GM12865 (cell line): Measurements from ENCODE around the gene ATP5F1E.
"Not testable (repeated sequence)": the region's sequence is repeated elsewhere in the genome, so short reads cannot be mapped to it uniquely, and the experiment has no call there.

Experiments
- DNase-seq: peaks from one replicate; pipeline ENCODE4 v3.0.0; 2010; ENCODE audit warnings: low read depth
- H3K4me3 ChIP-seq: 2 replicates; pipeline ENCODE4 v1.5.1; 2011; ENCODE audit warnings: mild to moderate bottlenecking, low read depth, low read length, control low read depth
- TF ChIP-seq, protein P1 (sequence below): IDR thresholded peaks from 2 replicates; pipeline ENCODE4 v1.5.1; 2011; ENCODE audit warnings: low read length, control low read depth, low read depth, inconsistent platforms; ENCODE audit not compliant: insufficient read depth; ENCODE audit errors: missing control alignments

The ATP5F1E gene

DNA sequence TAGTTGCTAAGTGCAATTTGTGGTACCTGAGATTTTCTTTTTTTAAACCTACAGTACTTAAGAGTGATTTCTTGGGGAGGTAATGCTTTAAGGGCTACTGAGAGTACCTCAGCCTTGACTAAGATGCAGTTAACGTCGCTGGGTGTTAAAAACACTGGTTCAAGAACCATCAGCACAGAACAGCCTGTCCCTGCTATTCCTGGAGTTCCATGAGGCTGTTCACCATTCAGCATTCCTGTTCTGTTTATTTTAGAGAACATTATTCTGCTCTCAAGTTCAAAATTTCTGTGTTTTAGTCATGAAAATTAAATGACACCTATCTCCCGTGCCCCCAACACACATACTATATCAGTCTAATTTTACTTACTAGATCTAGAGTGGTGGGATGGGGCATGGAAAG is 12.2 kb upstream of the ATP5F1E start:
- DNase-seq: no peak

DNA sequence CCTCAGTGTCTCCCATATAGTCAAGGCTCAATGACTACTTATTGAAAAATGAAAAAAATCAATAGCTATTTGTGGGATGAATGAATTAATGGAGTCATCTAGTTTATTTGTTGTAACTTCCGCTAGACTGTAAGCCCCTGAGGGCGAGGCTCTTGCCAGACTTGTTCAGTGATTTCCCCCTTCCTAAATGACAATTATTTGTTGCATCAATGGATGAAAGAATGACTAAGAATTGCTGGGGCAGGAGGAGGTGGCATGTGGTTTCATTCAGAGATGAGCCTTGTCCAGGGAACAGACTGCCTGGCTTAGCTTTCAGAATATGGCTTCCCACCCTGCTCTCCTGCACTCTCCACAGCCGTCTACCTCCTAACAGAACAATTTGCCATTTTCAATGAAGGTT is 11.6 kb upstream of the ATP5F1E start:
- DNase-seq: peak; percentile 21
- TF ChIP-seq, protein P1, sequence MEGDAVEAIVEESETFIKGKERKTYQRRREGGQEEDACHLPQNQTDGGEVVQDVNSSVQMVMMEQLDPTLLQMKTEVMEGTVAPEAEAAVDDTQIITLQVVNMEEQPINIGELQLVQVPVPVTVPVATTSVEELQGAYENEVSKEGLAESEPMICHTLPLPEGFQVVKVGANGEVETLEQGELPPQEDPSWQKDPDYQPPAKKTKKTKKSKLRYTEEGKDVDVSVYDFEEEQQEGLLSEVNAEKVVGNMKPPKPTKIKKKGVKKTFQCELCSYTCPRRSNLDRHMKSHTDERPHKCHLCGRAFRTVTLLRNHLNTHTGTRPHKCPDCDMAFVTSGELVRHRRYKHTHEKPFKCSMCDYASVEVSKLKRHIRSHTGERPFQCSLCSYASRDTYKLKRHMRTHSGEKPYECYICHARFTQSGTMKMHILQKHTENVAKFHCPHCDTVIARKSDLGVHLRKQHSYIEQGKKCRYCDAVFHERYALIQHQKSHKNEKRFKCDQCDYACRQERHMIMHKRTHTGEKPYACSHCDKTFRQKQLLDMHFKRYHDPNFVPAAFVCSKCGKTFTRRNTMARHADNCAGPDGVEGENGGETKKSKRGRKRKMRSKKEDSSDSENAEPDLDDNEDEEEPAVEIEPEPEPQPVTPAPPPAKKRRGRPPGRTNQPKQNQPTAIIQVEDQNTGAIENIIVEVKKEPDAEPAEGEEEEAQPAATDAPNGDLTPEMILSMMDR: no peak
- no peak overlapping the region for H3K4me3 ChIP-seq

More for the DNA sequence above, 12.2 kb upstream of the ATP5F1E start:
- TF ChIP-seq, protein P1: no peak
- no peak overlapping the region for H3K4me3 ChIP-seq

DNA sequence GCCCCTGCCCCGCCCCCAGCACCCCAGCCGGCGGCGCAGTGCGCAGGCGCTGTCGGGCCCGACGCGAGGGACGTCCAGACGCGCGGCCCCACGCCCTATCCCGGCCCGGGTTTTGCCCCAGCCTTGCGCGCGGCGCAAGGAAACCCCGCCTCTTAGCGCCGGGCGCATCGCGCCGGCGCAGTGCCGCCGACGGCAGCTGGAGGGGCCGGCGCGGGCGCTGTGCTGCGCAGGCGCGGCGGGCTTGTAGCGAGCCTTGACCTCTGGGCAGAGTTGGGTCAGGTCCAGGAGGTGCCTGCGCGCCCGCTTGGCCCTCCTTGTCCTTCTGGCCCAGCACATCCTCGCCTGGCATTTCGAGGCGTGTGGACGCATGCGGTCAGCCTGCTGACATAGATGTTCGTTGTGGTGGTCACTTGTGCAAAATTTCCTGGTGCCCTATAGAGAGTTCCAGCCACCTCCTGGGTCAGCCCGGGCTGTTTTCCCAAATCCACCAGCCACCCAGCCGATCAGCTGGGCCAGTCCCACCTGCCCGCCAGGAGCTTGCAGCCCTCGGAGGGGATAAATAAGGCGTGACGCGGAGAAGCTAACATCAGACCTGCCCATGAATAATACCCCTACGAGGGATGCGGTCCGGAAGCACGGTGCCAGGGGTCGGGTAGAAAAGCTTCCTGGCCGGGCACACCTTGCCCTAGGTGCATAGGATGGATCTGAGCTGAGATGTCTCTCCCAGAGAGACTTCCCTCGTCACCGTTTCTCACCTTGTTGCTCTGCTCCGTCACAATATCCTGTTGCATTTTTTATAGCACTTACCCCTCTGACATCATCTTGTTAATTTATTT is 10.9 kb upstream of the ATP5F1E start:
- DNase-seq: peak; percentile 98
- TF ChIP-seq, protein P1: no peak
- H3K4me3 ChIP-seq: peak overlapping the region; percentile 86

DNA sequence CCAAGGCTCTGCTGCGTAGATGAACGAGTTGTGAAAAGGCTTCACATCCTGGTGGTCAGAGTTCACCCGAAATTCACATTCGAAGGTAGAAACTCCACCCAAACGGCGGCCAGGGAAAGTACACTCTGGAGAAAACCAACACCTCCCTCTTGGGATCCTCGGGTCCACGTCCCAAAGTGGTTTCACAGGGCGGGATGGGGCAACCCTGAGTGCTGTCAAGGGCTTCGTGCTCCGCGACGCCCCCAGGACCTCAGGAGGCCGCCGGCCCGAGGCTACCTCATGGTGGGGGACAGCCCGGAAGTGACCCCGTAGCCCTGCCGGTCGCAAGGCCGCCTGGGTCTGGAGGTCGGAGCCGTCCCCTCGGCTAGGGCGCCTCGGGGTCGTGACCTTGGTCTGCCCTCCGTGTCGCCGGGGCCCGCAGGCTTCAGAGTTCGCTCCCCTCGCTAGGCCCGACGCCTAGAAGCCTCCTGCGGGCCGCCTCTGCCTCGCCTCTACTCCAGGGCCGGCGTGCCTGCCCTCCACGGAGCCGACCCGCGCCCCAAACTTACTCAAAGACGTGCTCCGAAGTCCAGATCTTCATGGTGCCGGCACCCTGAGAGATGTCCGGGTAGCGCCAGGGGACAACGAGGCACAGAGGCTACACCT is 10.1 kb upstream of the ATP5F1E start, which contains the start of gene PRELID3B:
Gene PRELID3B (minus strand): TSS at position 636 of the 645 bp plus-strand sequence. CDS start 56 bp downstream, at position 580.
- DNase-seq: peak; percentile 60
- H3K4me3 ChIP-seq: peak within 1 kb of the TSS; percentile 86
- TF ChIP-seq, protein P1: no peak

DNA sequence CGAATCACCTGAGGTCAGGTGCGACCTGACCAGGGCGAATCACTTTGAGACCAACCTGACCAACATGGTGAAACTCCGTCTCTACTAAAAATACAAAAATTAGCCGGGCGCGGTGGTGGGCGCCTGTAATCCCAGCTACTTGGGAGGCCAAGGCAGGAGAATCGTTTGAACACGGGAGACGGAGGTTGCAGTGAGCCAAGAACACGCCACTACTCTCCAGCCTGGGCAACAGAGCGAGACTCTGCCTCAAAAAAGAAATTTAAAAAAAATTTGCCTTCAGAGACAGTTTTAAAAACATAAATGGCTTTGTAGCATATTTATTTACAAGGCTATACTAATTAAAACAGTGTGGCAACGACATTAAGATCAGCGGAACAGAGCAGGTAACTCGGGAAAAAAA is 9.4 kb upstream of the ATP5F1E start:
- H3K4me3 ChIP-seq: peak overlapping the region; percentile 75
- DNase-seq: not testable (repeated sequence)

DNA sequence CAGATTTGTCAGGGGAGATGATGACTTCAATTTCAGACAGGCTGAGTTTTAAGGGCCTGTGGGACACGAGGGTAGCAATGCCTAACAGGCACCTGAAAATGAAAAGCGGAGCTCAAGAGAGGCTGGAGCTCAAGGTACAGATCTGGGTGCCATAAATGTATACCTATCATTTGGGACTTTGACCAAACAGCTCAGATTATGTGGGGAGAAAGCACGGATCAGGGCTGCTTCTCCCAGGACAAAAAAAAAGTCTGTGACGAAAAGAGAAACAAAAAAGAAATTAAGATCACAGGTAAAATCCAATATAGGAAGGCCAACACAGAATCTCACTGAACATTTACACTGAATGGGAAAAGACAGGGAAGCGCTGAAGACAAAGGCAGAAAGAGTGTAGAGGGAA is 8.5 kb upstream of the ATP5F1E start:
- H3K4me3 ChIP-seq: no peak overlapping the region; the same call in 1 of the 2 replicates
- no peak for DNase-seq
- TF ChIP-seq, protein P1: no peak

DNA sequence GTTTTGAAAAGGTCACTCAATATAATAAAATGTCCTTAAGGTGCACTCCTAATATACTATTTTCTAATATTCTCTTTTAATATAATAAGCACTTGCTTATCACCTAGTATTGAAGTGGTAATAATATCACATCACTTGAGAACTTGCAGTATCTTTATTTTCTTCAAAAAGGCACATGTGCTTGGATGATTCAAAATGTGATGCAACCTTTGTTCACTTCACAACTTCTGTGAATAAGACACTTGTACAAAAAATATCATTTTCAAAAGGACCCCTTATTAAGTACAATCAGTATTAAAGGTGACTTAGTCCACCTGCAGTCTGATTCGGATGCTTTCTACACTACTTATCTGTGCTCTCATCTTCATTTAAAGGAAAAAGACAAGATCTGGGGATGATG is 7.1 kb upstream of the ATP5F1E start:
- TF ChIP-seq, protein P1: no peak
- DNase-seq: no peak
- H3K4me3 ChIP-seq: no peak overlapping the region
